ENCODE measurements around the gene NSG2.
A peak's percentile ranks its signal among the peaks of the same experiment; 100 is the strongest.
"Not testable (repeated sequence)": the region's sequence is repeated elsewhere in the genome, so short reads cannot be mapped to it uniquely, and the experiment has no call there.

Gene NSG2

DNA sequence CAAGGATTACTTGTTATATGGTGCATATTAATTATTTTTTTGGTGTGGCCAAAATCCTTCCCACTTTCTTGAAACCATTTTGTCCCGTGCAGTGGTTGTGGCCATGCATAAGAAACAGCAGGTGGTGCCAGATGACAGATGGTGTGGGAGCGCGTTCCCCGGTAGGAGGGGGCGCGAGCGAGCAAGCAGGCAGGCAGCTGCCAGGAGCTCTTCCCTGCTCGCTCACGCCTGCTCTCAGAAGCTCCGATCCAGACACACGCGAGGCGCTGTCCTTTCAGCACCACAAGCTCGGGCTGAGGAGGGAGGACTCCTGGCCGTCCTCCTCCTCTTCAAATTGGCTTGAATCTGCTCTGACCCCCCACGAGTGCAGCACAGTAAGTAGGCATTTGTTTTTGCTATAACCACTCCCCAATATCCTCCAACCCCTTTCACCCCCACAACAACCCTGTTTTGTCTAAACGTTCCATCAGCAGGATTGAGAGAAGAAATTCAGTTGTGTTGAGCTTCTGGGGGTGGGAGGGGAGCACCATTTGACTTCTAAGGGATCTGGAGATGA, at the start of gene NSG2:
TSS of gene NSG2 (plus strand) at position 237 of the 556 bp plus-strand sequence. CDS start 1,050 bp downstream, outside the sequence.
- DNase-seq: peak; percentile 81

DNA sequence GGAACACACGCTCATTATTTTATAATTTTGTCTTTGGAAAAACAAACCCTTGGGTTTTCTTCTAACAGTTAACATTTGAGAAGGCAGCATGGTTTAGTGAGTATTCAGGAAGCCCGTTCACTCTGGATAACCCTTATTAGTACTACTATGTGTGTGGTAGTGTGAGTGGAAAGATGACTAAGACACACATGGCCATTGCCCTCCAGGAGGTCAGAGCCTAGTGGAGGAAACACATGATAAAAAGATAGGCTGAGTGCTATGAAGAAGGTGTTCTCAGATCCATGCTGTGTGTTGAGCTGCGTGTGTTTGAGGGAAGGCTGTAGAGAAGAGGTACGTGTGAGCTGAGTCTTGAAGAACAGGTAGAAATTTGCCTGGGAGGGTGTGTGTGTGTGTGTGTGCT, 48.2 kb upstream of the NSG2 start:
- DNase-seq: no peak

GRCh38 chr5:173998531-173998930, 47.0 kb upstream of the NSG2 start:
- DNase-seq: no peak

DNA sequence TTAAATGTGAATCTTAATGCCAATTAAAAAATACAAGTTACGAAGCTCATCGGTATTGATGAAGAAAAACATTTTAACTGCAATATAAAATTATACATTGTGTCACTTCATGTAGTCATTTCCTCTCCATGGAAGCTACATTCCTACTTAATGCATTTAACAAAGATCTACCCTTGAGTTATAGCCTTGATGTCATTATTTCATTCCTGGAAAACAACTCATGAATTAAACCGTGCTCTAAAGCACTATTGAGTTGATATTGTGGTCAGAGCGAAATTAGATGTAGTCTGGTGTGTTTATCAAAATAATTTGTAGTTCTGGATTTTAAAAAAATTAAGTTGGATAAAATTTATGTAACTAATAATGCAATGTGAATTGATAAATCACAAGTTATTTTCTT, 45.4 kb upstream of the NSG2 start:
- no peak for DNase-seq

DNA sequence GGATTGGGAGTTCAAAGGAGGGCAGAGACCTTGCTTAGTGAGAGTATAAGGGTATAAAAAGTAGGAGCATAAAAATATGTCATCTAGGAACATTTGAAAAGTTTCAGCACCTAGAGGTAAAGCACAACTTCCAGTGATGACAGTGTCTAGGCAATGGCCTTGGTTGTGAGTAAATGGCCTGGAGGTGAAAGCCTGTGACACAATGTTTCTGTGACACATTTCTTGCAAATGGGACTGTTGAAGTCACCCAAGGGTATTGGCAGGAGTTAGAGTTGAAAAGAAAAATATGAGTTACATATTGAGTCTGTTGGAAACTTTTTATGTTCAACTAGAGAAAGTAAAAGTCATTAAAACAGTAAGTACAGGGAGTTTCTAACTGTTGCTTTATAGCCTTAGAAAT, 41.7 kb upstream of the NSG2 start:
- no peak for DNase-seq

- DNase-seq: no peak
Measured at GRCh38 chr5:174008922-174009321, 36.6 kb upstream of the NSG2 start.

- DNase-seq: no peak
Measured at GRCh38 chr5:174010365-174010764, 35.1 kb upstream of the NSG2 start.

- no peak for DNase-seq
Measured at GRCh38 chr5:174011441-174011840, 34.1 kb upstream of the NSG2 start.

DNA sequence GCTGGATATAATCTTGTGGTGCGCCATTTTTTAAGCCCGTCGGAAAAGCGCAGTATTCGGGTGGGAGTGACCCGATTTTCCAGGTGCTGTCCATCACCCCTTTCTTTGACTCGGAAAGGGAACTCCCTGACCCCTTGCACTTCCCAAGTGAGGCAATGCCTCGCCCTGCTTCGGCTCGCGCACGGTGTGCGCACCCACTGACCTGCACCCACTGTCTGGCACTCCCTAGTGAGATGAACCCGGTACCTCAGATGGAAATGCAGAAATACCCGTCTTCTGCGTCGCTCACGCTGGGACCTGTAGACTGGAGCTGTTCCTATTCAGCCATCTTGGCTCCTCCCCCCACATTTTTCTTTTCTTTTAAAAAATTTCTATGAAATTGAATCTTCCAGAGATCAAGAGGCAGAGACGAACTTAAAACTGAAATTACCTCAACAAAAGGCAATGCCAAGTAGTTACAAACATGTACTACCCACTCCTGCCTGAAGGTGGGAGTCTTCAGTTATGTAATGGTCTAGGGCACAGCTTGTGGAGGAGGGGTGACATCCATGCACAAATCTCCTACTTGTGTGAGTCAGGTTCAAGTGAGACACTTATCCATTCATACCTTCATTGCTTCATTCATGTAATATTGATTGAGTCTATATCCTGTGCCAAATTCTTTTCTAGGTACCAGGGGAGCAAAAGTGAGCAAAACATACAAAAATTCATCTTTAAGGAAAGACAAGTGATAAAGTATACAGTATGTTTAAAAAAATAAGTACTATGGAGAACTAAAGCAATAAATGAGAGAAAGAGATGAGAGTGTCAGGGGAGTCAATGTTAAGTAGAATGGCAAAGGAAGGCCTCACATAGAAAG, 25.2 kb upstream of the NSG2 start:
- DNase-seq: not testable (repeated sequence)

GRCh38 chr5:174020928-174021304, 24.6 kb upstream of the NSG2 start:
- DNase-seq: no peak

DNA sequence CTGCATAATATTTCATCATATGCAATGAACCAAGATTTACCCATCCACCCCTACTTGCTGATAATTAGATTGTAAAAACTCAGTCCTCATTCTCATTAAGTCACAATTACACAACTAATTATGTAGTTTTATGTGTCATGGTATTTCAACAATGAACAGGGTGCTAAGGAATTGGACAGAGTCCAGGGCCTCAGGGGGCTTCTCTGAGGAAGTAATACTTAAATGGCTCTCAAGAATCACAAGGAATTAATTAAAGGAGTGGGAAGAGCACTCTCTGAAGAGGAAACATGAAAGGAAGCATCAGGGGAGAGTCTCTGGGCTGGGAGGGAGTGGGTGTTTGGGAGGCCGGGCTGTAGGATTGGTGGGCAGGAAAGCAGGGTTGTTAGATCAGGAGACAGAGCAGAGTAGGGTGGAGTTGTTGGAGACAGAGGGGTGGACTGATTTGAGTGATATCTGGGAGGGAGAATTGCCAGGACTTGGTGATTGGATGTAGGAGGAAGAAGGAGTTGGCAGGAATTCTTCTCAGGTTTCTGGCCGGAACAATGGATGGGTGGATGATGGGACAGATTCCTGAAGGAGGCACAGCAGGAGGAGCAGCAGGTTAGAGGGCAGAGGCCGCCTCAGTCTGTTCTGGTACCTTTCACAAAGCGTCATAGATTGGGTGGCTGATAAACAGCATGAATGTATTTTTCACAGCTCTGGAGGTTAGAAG, 23.0 kb upstream of the NSG2 start:
- no peak for DNase-seq

DNA sequence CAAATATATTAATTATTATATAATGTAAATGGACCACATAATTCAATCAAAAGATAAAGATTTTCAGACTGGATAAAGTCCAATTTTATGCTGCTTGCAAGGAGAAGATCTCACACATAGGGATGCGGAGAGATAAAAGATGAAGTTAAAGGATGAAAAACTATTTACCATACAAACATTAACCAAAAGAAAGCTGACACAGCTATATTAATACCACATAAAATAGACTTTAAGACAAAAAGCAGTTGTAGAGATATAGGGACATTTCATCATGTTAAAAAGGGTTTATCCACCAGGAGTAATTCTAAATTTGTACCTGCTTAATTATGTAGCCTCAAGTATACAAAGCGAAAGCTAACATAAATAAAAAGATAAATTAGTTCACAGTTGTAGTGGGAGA, 15.2 kb upstream of the NSG2 start:
- no peak for DNase-seq

DNA sequence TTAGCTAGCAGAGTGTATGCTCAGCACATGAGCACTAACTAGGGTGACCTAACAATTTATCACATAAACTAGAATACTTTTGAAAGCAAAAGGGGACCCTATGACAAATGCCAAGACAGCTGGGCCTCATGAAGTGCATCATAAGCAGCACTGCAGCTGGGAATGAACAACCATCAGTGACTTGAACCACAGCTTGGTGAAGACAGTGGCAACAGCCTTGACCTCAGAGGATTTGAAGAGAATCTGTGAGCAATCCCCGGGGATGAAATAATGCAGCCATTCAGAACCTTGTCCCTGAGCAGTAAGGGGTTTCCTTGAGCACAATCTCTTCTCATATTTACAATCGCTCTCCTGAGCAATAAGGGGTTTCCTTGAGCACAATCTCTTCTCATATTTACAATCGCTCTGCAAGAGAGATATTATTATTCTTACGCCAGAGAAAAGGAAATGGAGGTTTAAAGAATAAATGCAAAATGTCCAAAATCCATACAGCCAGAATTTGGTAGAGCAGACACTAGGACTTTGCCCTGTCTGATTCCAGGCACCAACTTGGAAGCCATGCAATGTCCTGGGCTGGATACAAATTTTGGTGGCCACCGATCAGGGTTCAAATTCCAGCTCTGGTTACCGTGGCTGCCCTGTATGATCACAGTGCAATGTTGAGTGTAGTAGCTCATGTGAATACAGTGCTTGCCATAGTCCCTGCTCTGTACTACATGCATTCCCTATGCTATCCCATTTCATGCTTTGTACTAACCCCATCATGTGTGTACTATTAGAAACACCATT, 846 bp upstream of the NSG2 start:
- no peak for DNase-seq

- no peak for DNase-seq
Measured at GRCh38 chr5:174046558-174046957, 1.1 kb downstream of the NSG2 start.

DNA sequence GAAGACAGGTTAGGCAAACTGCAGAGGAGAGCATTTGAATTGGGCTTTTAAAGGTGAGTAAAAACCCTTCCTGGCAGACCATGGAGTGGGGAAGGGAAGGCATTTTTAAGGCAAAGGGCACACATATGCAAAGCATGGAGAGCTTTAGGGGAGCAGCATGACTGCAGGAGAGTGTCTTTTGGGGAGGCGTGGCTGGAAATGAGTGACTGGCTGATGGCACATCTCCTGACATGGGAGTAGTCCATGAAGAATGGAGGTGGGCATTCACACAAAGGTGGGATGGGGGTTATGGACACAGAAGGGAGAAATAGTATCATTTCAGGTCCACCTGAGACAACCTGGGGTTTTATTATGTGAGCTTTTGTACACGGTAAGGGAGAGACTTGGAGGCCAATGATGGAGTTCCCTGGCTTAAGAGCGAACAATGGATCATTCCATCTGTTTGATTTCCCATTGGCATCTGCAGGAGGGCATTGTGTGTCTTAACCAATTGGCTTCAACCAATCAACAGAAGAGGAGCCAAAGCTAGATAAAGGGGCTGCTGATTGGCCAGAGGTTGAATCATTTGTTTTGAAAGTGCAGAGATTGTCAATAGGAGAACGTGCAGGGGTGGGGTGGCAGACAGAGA, 2.1 kb downstream of the NSG2 start:
- no peak for DNase-seq

GRCh38 chr5:174052636-174053035, 7.1 kb downstream of the NSG2 start:
- no peak for DNase-seq

DNA sequence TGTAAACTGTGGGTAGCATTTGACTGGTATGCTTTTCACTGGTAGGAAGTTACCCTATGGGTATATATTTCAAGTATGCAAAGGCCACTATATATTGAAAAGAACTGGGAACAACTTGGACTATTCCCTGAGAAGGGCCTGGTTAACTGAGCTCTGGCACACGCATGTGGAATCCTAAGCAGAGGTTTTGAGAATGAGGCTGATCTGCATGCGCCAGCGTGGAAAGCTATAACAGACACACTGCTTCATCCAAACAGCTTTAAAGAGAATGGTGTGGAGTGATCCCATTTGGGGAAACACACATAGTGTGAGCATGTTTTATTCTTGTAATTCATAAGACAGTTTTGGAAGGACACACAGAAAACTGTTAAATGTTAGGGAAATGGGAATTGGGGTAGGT, 8.4 kb downstream of the NSG2 start:
- DNase-seq: no peak

DNA sequence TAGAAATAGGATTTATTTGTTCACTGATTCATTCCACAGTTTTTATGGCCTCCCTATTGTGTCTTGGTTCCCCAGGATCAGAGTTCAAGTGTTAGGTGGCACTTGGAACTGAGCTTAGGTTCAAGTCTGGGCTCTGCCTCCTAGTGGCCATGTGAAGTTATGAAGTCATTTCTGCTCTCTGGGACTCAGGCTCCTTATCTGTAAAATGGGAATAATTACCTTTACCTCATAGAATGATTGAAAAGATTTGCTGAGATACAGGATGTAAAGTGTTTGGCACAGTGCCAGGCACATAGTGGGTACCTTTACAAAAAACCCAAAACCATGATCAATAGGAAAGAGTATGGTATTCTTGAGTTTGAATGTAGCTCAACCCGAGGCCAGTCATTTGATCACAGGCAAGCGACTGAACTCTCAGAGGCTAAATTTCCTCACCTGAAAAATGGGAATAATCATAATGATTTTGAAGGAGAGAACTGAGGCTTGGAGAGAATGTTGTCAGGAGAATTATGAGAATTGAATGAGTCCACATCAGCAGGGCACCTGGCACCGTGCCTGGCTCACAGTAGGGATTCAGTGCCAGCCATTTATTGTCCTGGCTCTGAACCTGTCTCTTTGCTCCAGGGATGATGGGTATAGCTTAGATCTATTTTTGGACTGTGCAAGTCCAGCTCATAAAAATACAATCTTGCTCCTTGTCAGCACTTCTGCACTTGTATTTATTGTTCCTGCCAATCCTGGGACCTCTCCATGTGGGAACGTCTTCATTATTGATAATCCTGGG, 10.8 kb downstream of the NSG2 start:
- no peak for DNase-seq

GRCh38 chr5:174057206-174057605, 11.7 kb downstream of the NSG2 start:
- no peak for DNase-seq

DNA sequence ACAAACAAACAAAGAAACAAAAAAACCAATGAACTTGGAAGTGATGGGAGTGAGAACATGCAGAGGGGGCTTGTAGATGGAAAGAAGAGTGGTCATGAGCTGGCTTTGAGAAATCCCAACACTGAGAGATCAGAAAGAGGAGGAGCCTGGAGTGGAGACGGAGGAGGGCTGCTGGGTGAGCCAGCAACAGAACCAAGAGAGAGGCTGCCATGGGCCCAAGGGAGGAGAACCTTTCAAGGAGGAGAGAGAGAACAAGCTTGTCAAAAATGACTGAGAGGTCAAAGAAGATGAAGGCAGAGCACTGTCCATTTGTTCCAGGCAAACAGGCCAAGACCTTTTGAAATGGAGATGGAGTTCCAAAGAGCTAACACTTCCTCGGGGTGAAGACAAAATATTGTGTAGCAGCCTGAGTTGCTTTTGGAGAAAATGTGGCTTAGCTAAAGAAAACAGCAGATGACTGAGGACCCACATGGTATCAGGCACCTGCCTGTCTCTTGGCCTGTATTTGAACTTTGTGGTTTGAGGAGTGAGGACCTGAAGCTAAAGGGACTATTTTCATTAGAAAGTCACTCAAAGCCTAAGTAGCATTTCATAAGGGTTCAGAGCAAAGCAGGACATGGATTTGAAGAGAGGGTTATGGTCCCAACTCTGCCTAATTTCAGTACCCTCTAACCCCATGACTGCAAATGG, 13.1 kb downstream of the NSG2 start:
- DNase-seq: no peak

- no peak for DNase-seq
Measured at GRCh38 chr5:174059247-174059646, 13.7 kb downstream of the NSG2 start.
